ENCODE measurements around the gene SGIP1. TPM values are rescaled to one million over a fixed set of nuclear protein-coding genes. Genes with fewer than 3 reads are reported as not detected.

SGIP1 gene
- total and polyA plus RNA-seq, 9 donors: 0.91 to 7.0 (median 3.3) TPM

Small RNA genes lying within 50 kb of the gene (microRNA-seq; reads per million reads assigned to microRNA genes)
- gene MIR3117: 0.18 to 0.47 (median 0.38) reads per million in 3 donors

Small RNA genes lying within 50 kb of the gene (small RNA-seq; reads per million reads assigned to genes)
- not detected for gene MIR3117

Other genes with a start within 250 kb of the SGIP1 start
- gene DYNLT5, start 218.3 kb downstream of the SGIP1 start, total RNA-seq: 10 to 100 TPM in 1 of 7 donors, 1 to 10 TPM in 1, under 1 TPM in 5; 0.23 to 11.4 (median 0.60) TPM
- under 1 TPM; 0.05 to 0.48 TPM for gene DYNLT5, start 218.3 kb downstream of the SGIP1 start, polyA plus RNA-seq